HCT116 (cell line): ENCODE measurements around the gene MAP2K6. TPM values are rescaled to one million over a fixed set of nuclear protein-coding genes. Genes with fewer than 3 reads are reported as not detected.

Experiments used
- ATAC-seq: fragments of 200-7000 bp; cut with Tn5 transposase; 2 replicates; pipeline ENCODE4 v1.9.1; 2020; ENCODE audit warnings: mild to moderate bottlenecking, moderate library complexity
- BruUV-seq: library from RNA; stranded (reverse); fragments of 400-500 nt; replicated peaks from 2 replicates; lab custom pipeline; 2021; lab: Mats Ljungman, UMichigan
- CTCF ChIA-PET: fragments of 300-600 bp; sonication (Branson Sonifier 250); formaldehyde crosslinking; loops from one replicate; lab custom pipeline; 2021; ENCODE audit warnings: antibody characterized with exemption; lab: Charles Lee
- POLR2A ChIA-PET: fragments of 300-600, 350-600 bp; sonication (Branson Sonifier 250); formaldehyde crosslinking; loops from one replicate; lab custom pipeline; 2021; ENCODE audit warnings: antibody characterized with exemption; lab: Charles Lee
- RAD21 ChIA-PET, 2 experiments: fragments of 300-600 bp; sonication (Branson Sonifier 250); formaldehyde crosslinking; loops; one replicate each; lab custom pipeline; 2023; ENCODE audit warnings: low total read pairs in 2 of 2; ENCODE audit not compliant: uncharacterized antibody in 2 of 2, unreplicated experiment in 2 of 2, low non-redundant PET in 1 of 2; lab: Charles Lee
- DNase-seq: peaks from one replicate; pipeline ENCODE4 v3.0.0-alpha.2; 2010; ENCODE audit warnings: low read depth, low spot score
- H2AFZ ChIP-seq: fragments of 200-600 bp; shearing (Covaris generic), sonication (generic); 2 replicates; pipeline ENCODE4 v1.6.1; 2017; ENCODE audit warnings: low read depth, mixed run types, mixed read lengths, antibody characterized with exemption, low read length; ENCODE audit not compliant: poor library complexity, severe bottlenecking
- H3K27ac ChIP-seq: 2 replicates; pipeline ENCODE4 v1.5.1; 2012; ENCODE audit warnings: low read depth, low read length
- H3K27me3 ChIP-seq: fragments of 200-600 bp; sonication (generic); 2 replicates; pipeline ENCODE4 v1.6.1; 2016; ENCODE audit warnings: mixed run types, low read length, mixed read lengths; ENCODE audit not compliant: insufficient read depth
- H3K36me3 ChIP-seq, 2 experiments: fragments of 200-500 bp in 1 of 2; fragments of 200-600 bp in 1 of 2; sonication (Bioruptor generic) in 1 of 2; sonication (generic) in 1 of 2; 2 replicates each; pipeline versions ENCODE4 v1.5.1 to v1.6.1; 2014 to 2016; ENCODE audit warnings: low read length in 2 of 2, inconsistent platforms in 1 of 2, mixed read lengths in 1 of 2, mixed run types in 1 of 2; ENCODE audit not compliant: insufficient read depth in 2 of 2, control insufficient read depth in 1 of 2
- H3K4me1 ChIP-seq, 2 experiments: fragments of 200-600 bp in 1 of 2; sonication (generic) in 1 of 2; 2 replicates each; pipeline versions ENCODE4 v1.5.1 to v1.6.1; 2012 to 2017; ENCODE audit warnings: low read length in 2 of 2, inconsistent platforms in 1 of 2, mild to moderate bottlenecking in 1 of 2, mixed read lengths in 1 of 2, mixed run types in 1 of 2, moderate library complexity in 1 of 2; ENCODE audit not compliant: insufficient read depth in 2 of 2, control insufficient read depth in 1 of 2
- H3K4me2 ChIP-seq: fragments of 200-600 bp; sonication (generic); 2 replicates; pipeline ENCODE4 v1.6.1; 2017; ENCODE audit warnings: mixed run types, low read length, mixed read lengths
- H3K4me3 ChIP-seq, 2 experiments: fragments of 200-600 bp in 1 of 2; sonication (generic) in 1 of 2; replicated peaks in 1 of 2; 2 replicates each; pipeline ENCODE4 v1.5.1; 2011 to 2016; ENCODE audit warnings: low read length in 2 of 2, control low read depth in 1 of 2, low read depth in 1 of 2, mild to moderate bottlenecking in 1 of 2, mixed read lengths in 1 of 2, mixed run types in 1 of 2
- H3K79me2 ChIP-seq: fragments of 200-600 bp; sonication (generic); 2 replicates; pipeline ENCODE4 v1.6.1; 2017; ENCODE audit warnings: mild to moderate bottlenecking, mixed run types, low read length, moderate library complexity, mixed read lengths; ENCODE audit not compliant: insufficient read depth
- H3K9ac ChIP-seq: fragments of 200-600 bp; sonication (generic); 2 replicates; pipeline ENCODE4 v1.6.1; 2016; ENCODE audit warnings: low read length, mixed read lengths
- H3K9me2 ChIP-seq: fragments of 200-600 bp; sonication (generic), shearing (Covaris generic); 2 replicates; pipeline ENCODE4 v1.6.1; 2017; ENCODE audit warnings: mixed run types, mild to moderate bottlenecking, moderate library complexity; ENCODE audit not compliant: insufficient read depth
- H3K9me3 ChIP-seq, 2 experiments: fragments of 200-500 bp in 1 of 2; fragments of 200-600 bp in 1 of 2; sonication (Bioruptor generic) in 1 of 2; sonication (generic) in 1 of 2; 2 replicates each; pipeline ENCODE4 v1.6.1; 2014 to 2017; ENCODE audit warnings: low read length in 2 of 2, mixed read lengths in 2 of 2, inconsistent platforms in 1 of 2, low read depth in 1 of 2, mild to moderate bottlenecking in 1 of 2, mixed run types in 1 of 2, moderate library complexity in 1 of 2; ENCODE audit not compliant: control insufficient read depth in 1 of 2, insufficient read depth in 1 of 2
- H4K20me1 ChIP-seq: fragments of 200-600 bp; sonication (generic), shearing (Covaris generic); 2 replicates; pipeline ENCODE4 v1.6.1; 2017; ENCODE audit warnings: mixed run types, mild to moderate bottlenecking, moderate library complexity; ENCODE audit not compliant: insufficient read depth
- CBX3 ChIP-seq: IDR thresholded peaks from 2 replicates; pipeline ENCODE4 v1.6.1; 2012; ENCODE audit warnings: low read depth
- CEBPB ChIP-seq: IDR thresholded peaks from 2 replicates; pipeline ENCODE4 v1.6.1; 2012; ENCODE audit warnings: low read depth
- CTCF ChIP-seq, 3 experiments: fragments of 200-600 bp in 1 of 3; sonication (generic) in 1 of 3; IDR thresholded peaks in 2 of 3; conservative IDR thresholded peaks in 1 of 3; 2 replicates each; pipeline ENCODE4 v1.5.1; 2012 to 2017; ENCODE audit warnings: low read depth in 2 of 3, low read length in 2 of 3, antibody characterized with exemption in 1 of 3, borderline replicate concordance in 1 of 3, control low read depth in 1 of 3, mild to moderate bottlenecking in 1 of 3, mixed read lengths in 1 of 3, mixed run types in 1 of 3, moderate library complexity in 1 of 3; ENCODE audit not compliant: insufficient read depth in 1 of 3
- EGR1 ChIP-seq: IDR thresholded peaks from 2 replicates; pipeline ENCODE4 v1.6.1; 2012; ENCODE audit warnings: low read depth
- ELF1 ChIP-seq: IDR thresholded peaks from 2 replicates; pipeline ENCODE4 v1.6.1; 2012; ENCODE audit warnings: low read depth, borderline replicate concordance
- EZH2 ChIP-seq: fragments of 200-600 bp; sonication (generic); IDR thresholded peaks from 2 replicates; pipeline ENCODE4 v1.6.1; 2017; ENCODE audit warnings: antibody characterized with exemption, mixed run types
- EZH2phosphoT487 ChIP-seq: fragments of 200-600 bp; IDR thresholded peaks from 2 replicates; pipeline ENCODE4 v1.6.1; 2018; ENCODE audit warnings: antibody characterized with exemption, borderline replicate concordance
- JUND ChIP-seq: IDR thresholded peaks from 2 replicates; pipeline ENCODE4 v1.6.1; 2012
- RAD21 ChIP-seq: IDR thresholded peaks from 2 replicates; pipeline ENCODE4 v1.6.1; 2012; ENCODE audit warnings: low read depth, mild to moderate bottlenecking
- SP1 ChIP-seq: IDR thresholded peaks from 2 replicates; pipeline ENCODE4 v1.6.1; 2012; ENCODE audit warnings: low read depth
- TCF7L2 ChIP-seq: IDR thresholded peaks from 2 replicates; pipeline ENCODE4 v1.7.0; 2011; ENCODE audit warnings: borderline replicate concordance, inconsistent platforms; ENCODE audit not compliant: insufficient read depth, insufficient read length; ENCODE audit errors: extremely low read depth
- YY1 ChIP-seq: IDR thresholded peaks from 2 replicates; pipeline ENCODE4 v1.6.1; 2011; ENCODE audit warnings: low read length, low read depth, moderate library complexity, mild to moderate bottlenecking; ENCODE audit not compliant: insufficient replicate concordance; ENCODE audit errors: extremely low read depth
- ZBTB33 ChIP-seq: IDR thresholded peaks from 2 replicates; pipeline ENCODE4 v1.6.1; 2011; ENCODE audit warnings: mild to moderate bottlenecking, low read length, moderate library complexity; ENCODE audit not compliant: insufficient replicate concordance; ENCODE audit errors: extremely low read depth
- ZNF274 ChIP-seq: fragments of 200-500 bp; sonication (Bioruptor generic); IDR thresholded peaks from 2 replicates; pipeline ENCODE4 v1.6.1; 2014; ENCODE audit warnings: mild to moderate bottlenecking, low read depth, low read length, inconsistent platforms
- intact Hi-C: fragments of 100-400 bp; cut with micrococcal nuclease; formaldehyde crosslinking; loops from 2 replicates; pipeline ENCODE4 v1.10.0; 2022
- total RNA-seq: library from RNA; stranded (reverse); gene quantifications from one replicate; pipeline ENCODE4 v1.2.1, GENCODE V29; 2021; ENCODE audit not compliant: unreplicated experiment

Gene MAP2K6
- total RNA-seq, 1 experiment from 2014 or later = 0.22 TPM

- Histone ChIP-seq H3K79me2 (no peaks in the 10 kb centered on the region), H3K4me1 (no peaks in the 10 kb centered on the region), H3K9ac (no peak overlapping the region), H3K36me3 (no peaks in the 10 kb centered on the region), H3K4me3 (no peak overlapping the region), H3K4me2 (no peak overlapping the region), H3K9me3 (no peaks in the 10 kb centered on the region), H3K9me2 (no peaks in the 10 kb centered on the region), H3K27ac (no peak overlapping the region), H2AFZ (no peak overlapping the region), H4K20me1 (no peaks in the 10 kb centered on the region), H3K27me3 (peaks cover 8% of the 10 kb centered on the region)
- BruUV-seq = no TSS peak
- TF ChIP-seq CEBPB (no peak), YY1 (no peak), ZBTB33 (no peak), CTCF (IDR thresholded peaks at IDR 0.05 in 2 of 3, conservative IDR thresholded peaks at IDR 0.05 in 1 of 3; ENCODE audit: borderline replicate concordance in 1 of 3, insufficient read depth in 1 of 3, low read depth in 2 of 3, low read length in 2 of 3) (no peak), EGR1 (no peak), ELF1 (no peak), SP1 (no peak), CBX3 (no peak), JUND (no peak), EZH2 (no peak), RAD21 (no peak), EZH2phosphoT487 (no peak), TCF7L2 (no peak), ZNF274 (no peak)
- DNase-seq = no peak
- ATAC-seq = no peak
- intact Hi-C loops = no loop called here
- POLR2A ChIA-PET = no interaction called here
- CTCF ChIA-PET = interaction anchor here (1.1 to 1.5 kb wide), 2 partner anchors 9 to 28 kb away, joined by 4 to 6 read pairs; no protein-coding TSS in a partner anchor
- RAD21 ChIA-PET = no interaction called here
Measured at GRCh38 chr17:69578385-69578936, 164.0 kb downstream of the MAP2K6 start.
